Endothelial cell of umbilical vein (primary cell): ENCODE results near the gene ADAMTS14. TPM values are rescaled to one million over a fixed set of nuclear protein-coding genes. Genes with fewer than 3 reads are reported as not detected.

ENCODE experiments used
- BruUV-seq: library from RNA; stranded (reverse); fragments of 400-500 nt; replicated peaks from 2 replicates; lab custom pipeline; 2021; lab: Mats Ljungman, UMichigan
- CTCF ChIA-PET: fragments of 300-600, 350-600 bp; sonication (Branson Sonifier 250); formaldehyde crosslinking; loops from one replicate; lab custom pipeline; 2021; ENCODE audit warnings: antibody characterized with exemption, inconsistent platforms; lab: Charles Lee
- POLR2A ChIA-PET: fragments of 300-600, 350-600 bp; sonication (Branson Sonifier 250); formaldehyde crosslinking; loops from one replicate; lab custom pipeline; 2021; ENCODE audit warnings: antibody characterized with exemption, inconsistent platforms; lab: Charles Lee
- DNase-seq: peaks from one replicate; pipeline ENCODE4 v3.0.0-alpha.2; 2011; ENCODE audit warnings: low read depth, low spot score
- FAIRE-seq: peaks from 2 replicates; lab custom pipeline; 2011; peaks lifted over from hg19 to GRCh38; lab: Jason Lieb, UNC
- H2AFZ ChIP-seq: 2 replicates; pipeline ENCODE4 v1.6.0; 2012; ENCODE audit warnings: low read depth, low read length, control low read depth, inconsistent platforms
- H3K27ac ChIP-seq: 2 replicates; pipeline ENCODE4 v1.5.1; 2011; ENCODE audit warnings: low read depth, mild to moderate bottlenecking, control low read depth, low read length, moderate library complexity; ENCODE audit not compliant: insufficient read depth
- H3K27me3 ChIP-seq, 2 experiments: 2 replicates each; pipeline versions ENCODE4 v1.6.0 to v1.6.1; 2011; ENCODE audit warnings: low read length in 2 of 2, mixed read lengths in 1 of 2; ENCODE audit not compliant: control insufficient read depth in 2 of 2, insufficient read depth in 2 of 2
- H3K36me3 ChIP-seq, 2 experiments: 2 replicates in 1 of 2; 3 replicates in 1 of 2; pipeline ENCODE4 v1.5.1; 2011; ENCODE audit warnings: low read length in 2 of 2, mild to moderate bottlenecking in 1 of 2, moderate library complexity in 1 of 2; ENCODE audit not compliant: control insufficient read depth in 2 of 2, insufficient read depth in 2 of 2; ENCODE audit errors: extremely low read depth in 1 of 2
- H3K4me1 ChIP-seq: 3 replicates; pipeline ENCODE4 v1.5.1; 2011; ENCODE audit warnings: mild to moderate bottlenecking, low read length; ENCODE audit not compliant: control insufficient read depth, insufficient read depth; ENCODE audit errors: extremely low read depth
- H3K4me2 ChIP-seq: 2 replicates; pipeline ENCODE4 v1.6.1; 2011; ENCODE audit warnings: low read length, control low read depth, mixed read lengths; ENCODE audit not compliant: insufficient read depth
- H3K4me3 ChIP-seq, 3 experiments: fragments of 200-600 bp in 1 of 3; sonication (generic), shearing (Covaris generic) in 1 of 3; replicated peaks in 1 of 3; 2 replicates each; pipeline ENCODE4 v1.5.1; 2011 to 2016; ENCODE audit warnings: control low read depth in 3 of 3, low read length in 3 of 3, mild to moderate bottlenecking in 2 of 3, inconsistent platforms in 1 of 3, low read depth in 1 of 3, moderate library complexity in 1 of 3; ENCODE audit not compliant: insufficient read depth in 1 of 3
- H3K79me2 ChIP-seq: 2 replicates; pipeline ENCODE4 v1.6.0; 2012; ENCODE audit warnings: low read length, inconsistent platforms; ENCODE audit not compliant: control insufficient read depth, insufficient read depth
- H3K9ac ChIP-seq: replicated peaks from 2 replicates; pipeline ENCODE3; 2011; ENCODE audit warnings: low read length, control low read depth; ENCODE audit not compliant: insufficient read depth; ENCODE audit errors: extremely low read depth
- H3K9me1 ChIP-seq: replicated peaks from 3 replicates; pipeline ENCODE4 v1.6.0; 2011; ENCODE audit warnings: mild to moderate bottlenecking, low read length; ENCODE audit not compliant: control insufficient read depth, insufficient read depth; ENCODE audit errors: extremely low read depth
- H3K9me3 ChIP-seq: replicated peaks from 2 replicates; pipeline ENCODE4 v1.5.1; 2012; ENCODE audit warnings: low read length, inconsistent platforms; ENCODE audit not compliant: control insufficient read depth, insufficient read depth
- H4K20me1 ChIP-seq: replicated peaks from 2 replicates; pipeline ENCODE3; 2011; ENCODE audit warnings: mild to moderate bottlenecking, low read length; ENCODE audit not compliant: control insufficient read depth, insufficient read depth; ENCODE audit errors: extremely low read depth
- CTCF ChIP-seq, 2 donors: IDR thresholded peaks; 1 replicate in 1 of 2; 2 replicates in 1 of 2; pipeline ENCODE4 v1.5.1; 2011; ENCODE audit warnings: low read length in 2 of 2, mild to moderate bottlenecking in 2 of 2, moderate library complexity in 2 of 2, control low read depth in 1 of 2, inconsistent platforms in 1 of 2, low read depth in 1 of 2; ENCODE audit not compliant: insufficient read depth in 1 of 2; ENCODE audit errors: extremely low read depth in 1 of 2
- EZH2 ChIP-seq: IDR thresholded peaks from 2 replicates; pipeline ENCODE4 v1.6.1; 2012; ENCODE audit warnings: borderline replicate concordance, low read depth, mild to moderate bottlenecking, moderate library complexity, low read length, inconsistent platforms; ENCODE audit not compliant: severe bottlenecking
- FOS ChIP-seq: IDR thresholded peaks from 2 replicates; pipeline ENCODE4 v1.6.1; 2011; ENCODE audit warnings: mild to moderate bottlenecking, low read length, moderate library complexity, borderline replicate concordance; ENCODE audit not compliant: insufficient read depth
- GATA2 ChIP-seq: IDR thresholded peaks from 2 replicates; pipeline ENCODE4 v1.7.0; 2011; ENCODE audit warnings: low read depth, mild to moderate bottlenecking, moderate library complexity, mixed read lengths, low read length; ENCODE audit not compliant: insufficient read length, insufficient read depth
- JUN ChIP-seq: IDR thresholded peaks from 2 replicates; pipeline ENCODE4 v1.6.1; 2011; ENCODE audit warnings: borderline replicate concordance, low read depth; ENCODE audit not compliant: insufficient read length, insufficient read depth
- MAX ChIP-seq: IDR thresholded peaks from 2 replicates; pipeline ENCODE4 v1.6.1; 2011; ENCODE audit not compliant: insufficient read depth, insufficient read length
- MYC ChIP-seq: IDR thresholded peaks from one replicate; pipeline ENCODE4 v1.6.1; 2011; ENCODE audit warnings: mild to moderate bottlenecking, low read depth, low read length
- POLR2A ChIP-seq: IDR thresholded peaks from 2 replicates; pipeline ENCODE4 v1.6.1; 2012; ENCODE audit warnings: low read depth, mild to moderate bottlenecking, control low read depth, low read length
- POLR2AphosphoS5 ChIP-seq: IDR thresholded peaks from 2 replicates; pipeline ENCODE4 v1.6.1; 2012; ENCODE audit warnings: low read depth, mild to moderate bottlenecking, control low read depth, low read length, moderate library complexity; ENCODE audit not compliant: insufficient read depth
- dilution Hi-C: fragments of 300-500 bp; cut with MboI; formaldehyde crosslinking; loops from one replicate; pipeline ENCODE4 v1.15.0; 2019; ENCODE audit warnings: low sequenced_read_pairs; ENCODE audit not compliant: extremely low pct_ligation_motif_present
- intact Hi-C: fragments of 100-400 bp; cut with micrococcal nuclease; formaldehyde crosslinking; loops from one replicate; pipeline ENCODE4 v1.10.0; 2022
- polyA plus RNA-seq, 4 experiments: library from polyadenylated mRNA; depleted of rRNA in 3 of 4; stranded (reverse) in 3 of 4; unstranded in 1 of 4; fragments of >200 nt; gene quantifications; 2 replicates each; pipeline versions ENCODE4 v1.2.1 to v1.2.3, GENCODE V29; 2011 to 2012; ENCODE audit warnings: missing spikeins in 1 of 4
- total RNA-seq: library from RNA; stranded (reverse); gene quantifications from 2 replicates; pipeline ENCODE4 v1.2.3, GENCODE V29; 2021

ADAMTS14 gene
- total and polyA plus RNA-seq, 2 donors (not counting 3 experiments of a cell fraction or from before 2014, with no cell fraction given) = not detected

- no peak overlapping the region for H3K9ac ChIP-seq
- no peak overlapping the region for H3K27ac ChIP-seq
- intact Hi-C loops = no loop called here
Measured at GRCh38 chr10:70674560-70675495, 2.5 kb downstream of the ADAMTS14 start.

More at GRCh38 chr10:70674560-70675495, 2.5 kb downstream of the ADAMTS14 start:
- POLR2A ChIA-PET = no interaction called here
- no peaks in the 10 kb centered on the region for H3K79me2 ChIP-seq
- no peak overlapping the region for H3K4me2 ChIP-seq
- peaks cover 26 to 29% of the 10 kb centered on the region in 2 experiments for H3K27me3 ChIP-seq
- BruUV-seq = no TSS peak
- CTCF ChIA-PET = no interaction called here
- H2AFZ ChIP-seq = no peak overlapping the region
- DNase-seq (no peak), FAIRE-seq (no peak)
- no peaks in the 10 kb centered on the region for H3K36me3 ChIP-seq
- H3K4me1 ChIP-seq = no peaks in the 10 kb centered on the region
- H3K4me3 ChIP-seq = no peak overlapping the region
- H3K9me3 ChIP-seq = no peaks in the 10 kb centered on the region
- TF ChIP-seq POLR2AphosphoS5 (no peak), JUN (no peak), POLR2A (no peak), FOS (no peak), MYC (no peak), GATA2 (no peak), EZH2 (no peak), MAX (no peak), CTCF (IDR thresholded peaks at IDR 0.05; ENCODE audit: extremely low read depth in 1 of 2, insufficient read depth in 1 of 2, low read depth in 1 of 2, low read length in 2 of 2) (no peak)
- no peaks in the 10 kb centered on the region for H3K9me1 ChIP-seq
- dilution Hi-C loops = no loop called here
- no peaks in the 10 kb centered on the region for H4K20me1 ChIP-seq
